Activated CD4-positive, CD25-positive, alpha-beta regulatory T cell (primary cell): ENCODE results near the gene PACSIN1.

Experiments
- DNase-seq, 4 experiments: peaks; one replicate each; lab custom pipeline; 2025; lab: John Stamatoyannopoulos, UW

Gene PACSIN1

DNA sequence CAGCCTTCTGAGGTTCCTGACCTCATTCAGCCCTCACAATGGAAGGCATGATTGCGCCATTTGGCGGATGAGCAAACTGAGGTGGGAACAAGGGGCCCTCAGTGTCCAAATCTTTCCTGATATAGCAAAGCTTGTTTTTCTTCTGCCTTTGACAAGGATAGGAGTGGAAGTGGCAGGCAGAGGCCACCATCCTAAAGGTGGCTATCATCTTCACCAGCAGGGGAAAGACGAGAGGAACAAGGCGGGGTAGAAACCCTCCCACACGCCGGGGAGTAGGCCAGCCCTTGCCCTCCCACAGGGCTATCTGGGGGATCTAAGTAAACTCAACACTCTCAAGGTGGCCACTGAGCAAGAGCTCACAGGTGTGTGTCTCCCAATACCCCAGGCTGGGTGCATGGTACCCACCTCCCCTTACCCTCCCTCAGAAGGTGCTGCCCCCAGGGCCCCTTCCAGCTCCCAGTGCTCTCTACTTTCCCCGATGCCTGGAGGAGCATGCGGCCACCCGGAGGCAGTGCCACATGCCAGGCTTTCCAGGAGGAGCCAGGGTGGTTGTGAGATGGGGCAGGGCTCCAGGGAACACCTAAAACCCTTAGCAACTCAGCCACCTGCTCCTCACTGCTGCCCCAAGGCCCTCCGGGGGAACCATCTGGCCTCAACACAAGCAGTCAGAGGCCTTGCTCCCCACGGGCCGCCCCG is 79.0 kb downstream of the PACSIN1 start:
- no peak for DNase-seq

GRCh38 chr6:34546551-34547321 is 80.9 kb downstream of the PACSIN1 start:
- no peak for DNase-seq

DNA sequence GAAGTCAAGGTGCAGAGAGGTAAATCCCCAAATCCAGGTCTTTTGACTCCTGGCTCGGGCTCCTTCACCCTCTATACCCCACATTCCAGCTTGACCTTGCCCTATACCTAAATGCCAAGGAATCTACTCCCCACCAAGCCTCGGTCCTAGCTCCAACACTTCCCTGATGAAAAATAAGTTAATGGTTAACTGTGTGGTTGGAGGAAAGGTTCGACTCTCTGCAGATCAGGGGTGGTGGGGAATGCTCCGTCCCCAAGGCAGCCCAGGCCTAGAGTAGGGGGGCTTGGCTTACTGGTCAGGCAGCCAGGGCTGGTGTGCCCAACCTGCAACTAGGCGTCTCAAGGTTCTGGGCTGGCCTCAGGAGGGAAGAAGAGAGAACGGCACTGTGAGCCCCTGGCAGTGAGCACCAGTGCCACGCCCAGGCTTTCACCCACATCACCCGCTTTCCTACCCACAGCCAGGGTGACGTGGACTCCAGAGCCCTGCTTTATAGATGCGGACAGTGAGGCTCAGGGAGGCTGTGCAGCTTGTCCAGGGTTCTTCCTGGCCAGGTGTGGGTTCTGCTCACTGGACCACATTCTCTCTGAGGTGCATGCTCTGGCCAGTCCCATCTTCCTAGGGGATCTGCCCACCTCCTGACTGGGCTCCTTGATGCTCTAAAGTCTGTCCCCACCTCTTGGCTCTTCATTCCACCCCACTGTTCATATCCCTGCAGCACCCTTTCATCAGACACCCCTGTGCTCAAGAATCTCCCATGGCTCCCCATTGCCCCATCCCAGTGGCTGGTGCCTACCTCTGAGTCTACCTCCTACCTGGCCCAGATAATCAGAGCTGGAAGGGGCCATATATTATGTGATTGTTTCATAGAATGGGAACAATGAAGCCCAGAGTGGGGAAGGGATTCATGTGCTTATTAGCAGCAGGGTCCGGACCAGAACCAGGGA is 82.1 kb downstream of the PACSIN1 start:
- no peak for DNase-seq

DNA sequence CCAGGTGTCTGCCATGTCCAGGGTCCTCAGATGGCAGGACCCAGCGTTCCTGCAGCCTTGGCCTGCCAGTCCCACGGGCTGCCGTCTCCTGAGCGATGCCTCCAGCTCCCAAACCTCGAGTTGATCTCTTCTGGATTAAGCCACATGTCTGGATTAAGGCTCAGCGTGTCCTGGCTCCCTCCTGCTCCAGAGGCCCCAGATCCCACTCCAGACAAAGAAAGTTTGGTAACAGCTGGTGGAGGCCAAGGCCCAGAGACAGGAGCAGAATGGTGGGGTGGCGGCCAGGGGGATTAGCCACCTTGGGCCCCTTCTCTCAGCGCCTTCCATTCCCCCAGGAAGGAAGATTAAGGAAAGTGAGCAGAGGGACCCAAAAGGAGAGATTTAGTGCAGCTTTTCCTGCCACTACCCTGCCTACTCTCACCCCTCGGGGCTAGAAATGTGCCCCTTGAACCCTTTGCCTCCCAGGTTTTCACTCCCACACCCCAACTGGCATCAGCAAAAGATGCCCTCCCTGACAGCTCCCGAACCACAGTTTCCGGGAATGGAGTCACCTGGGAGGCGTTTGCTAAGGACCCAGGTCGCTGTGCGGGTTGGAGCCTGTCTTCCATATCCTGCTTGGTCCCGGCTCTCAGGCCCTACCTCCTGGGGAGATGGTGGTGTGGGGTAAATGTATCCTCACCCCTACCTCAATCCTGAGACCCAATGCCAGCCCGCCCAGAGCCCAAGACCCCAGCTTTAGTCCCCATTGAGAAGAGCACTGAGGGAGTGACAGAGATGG is 83.3 kb downstream of the PACSIN1 start:
- DNase-seq = no peak

DNA sequence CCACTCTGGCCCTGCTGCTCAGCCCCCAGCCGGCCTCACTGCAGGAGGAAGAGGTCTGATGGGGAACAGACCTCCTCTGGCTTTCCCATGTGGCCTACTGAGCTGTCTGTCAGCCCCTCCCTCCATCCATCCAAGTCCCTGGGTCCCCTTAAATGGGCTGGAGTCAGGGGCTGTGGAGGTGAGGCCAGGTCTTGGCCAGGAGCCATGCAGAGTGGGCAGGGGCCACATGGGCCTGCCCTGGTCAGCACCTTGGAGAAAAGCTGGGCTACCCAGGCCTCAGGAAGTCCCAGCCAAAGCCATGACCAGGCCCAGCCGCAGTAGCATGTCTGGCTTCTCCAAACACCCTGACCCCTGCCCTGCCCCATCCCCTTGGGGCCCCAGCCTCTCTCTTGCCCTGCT is 83.9 kb downstream of the PACSIN1 start:
- no peak for DNase-seq

GRCh38 chr6:34551720-34552119 is 85.8 kb downstream of the PACSIN1 start:
- DNase-seq = no peak

- DNase-seq = no peak
Measured at GRCh38 chr6:34552620-34553019, 86.7 kb downstream of the PACSIN1 start.

DNA sequence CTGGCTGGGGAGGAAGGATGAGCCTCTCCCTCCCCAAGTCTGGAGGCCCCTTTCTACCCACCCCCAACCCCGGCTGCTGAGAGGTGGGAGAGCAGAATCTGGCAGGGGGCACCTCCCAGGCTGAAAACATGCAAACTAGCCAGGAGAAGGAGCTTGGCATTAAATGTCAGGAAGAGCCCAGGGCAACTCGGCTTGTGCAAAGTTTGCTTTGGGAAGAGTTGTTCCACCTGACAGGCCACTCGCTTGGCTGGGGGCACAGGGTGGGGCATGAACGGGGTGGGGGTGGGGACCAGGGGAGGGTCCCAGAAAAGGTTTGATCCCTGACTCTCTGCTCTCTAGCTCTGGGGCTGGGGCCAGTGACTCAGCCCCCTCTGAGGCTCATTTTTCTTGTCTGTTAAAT is 87.3 kb downstream of the PACSIN1 start:
- no peak for DNase-seq

- DNase-seq = no peak
Measured at GRCh38 chr6:34553750-34554149, 87.9 kb downstream of the PACSIN1 start.

GRCh38 chr6:34554291-34555006 is 88.6 kb downstream of the PACSIN1 start:
- no peak for DNase-seq

GRCh38 chr6:34555007-34555322 is 89.1 kb downstream of the PACSIN1 start:
- DNase-seq = no peak

DNA sequence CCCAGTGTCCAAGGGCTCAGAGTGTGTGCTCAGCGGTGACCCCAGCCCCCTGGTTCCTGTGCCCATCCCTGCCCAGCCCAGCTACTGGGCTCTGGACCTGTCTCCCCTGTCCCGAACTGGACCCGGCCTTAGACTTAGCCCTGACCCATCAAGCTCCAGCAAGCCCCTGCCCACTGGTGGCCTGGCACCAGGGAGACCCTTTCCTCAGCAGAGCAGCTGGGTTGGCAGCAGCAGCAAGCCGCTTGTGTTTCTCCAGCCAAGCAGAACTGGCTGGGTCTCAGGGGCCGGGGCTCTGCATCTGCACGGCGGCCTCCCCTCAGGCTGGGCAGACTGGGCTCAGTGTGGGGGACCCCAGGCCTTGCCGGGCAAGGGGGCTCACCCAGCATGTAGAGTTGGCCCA is 89.5 kb downstream of the PACSIN1 start:
- no peak for DNase-seq

GRCh38 chr6:34556031-34556471 is 90.2 kb downstream of the PACSIN1 start, which contains the start of gene SPDEF:
TSS of gene SPDEF (minus strand) at chr6:34556329. CDS start at chr6:34544455, 11,874 bp downstream.
- DNase-seq = no peak

- DNase-seq = no peak
Measured at GRCh38 chr6:34556493-34556892, 90.6 kb downstream of the PACSIN1 start.

DNA sequence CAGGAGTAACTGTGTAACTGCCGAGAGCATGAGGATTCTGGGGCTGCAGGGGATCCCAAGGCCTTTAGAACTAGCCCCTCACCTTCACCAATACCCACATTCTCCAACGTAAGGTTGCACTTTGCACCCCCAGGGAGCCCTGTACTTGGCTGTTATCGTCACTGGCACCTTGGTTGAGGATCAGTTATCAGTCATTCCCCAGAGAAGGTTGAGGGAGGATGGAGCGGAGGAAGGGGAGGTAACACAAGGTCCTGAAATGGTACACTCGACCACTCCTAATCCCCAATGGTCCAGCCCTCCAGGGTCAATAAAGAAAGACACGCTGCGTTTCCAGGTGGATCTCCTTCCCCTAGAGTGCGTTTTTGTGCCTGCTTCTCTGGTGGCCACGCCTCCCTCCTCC is 91.4 kb downstream of the PACSIN1 start:
- no peak for DNase-seq

- DNase-seq = no peak
Measured at GRCh38 chr6:34558172-34558714, 92.4 kb downstream of the PACSIN1 start.

GRCh38 chr6:34559651-34560365 is 93.9 kb downstream of the PACSIN1 start:
- DNase-seq = no peak

DNA sequence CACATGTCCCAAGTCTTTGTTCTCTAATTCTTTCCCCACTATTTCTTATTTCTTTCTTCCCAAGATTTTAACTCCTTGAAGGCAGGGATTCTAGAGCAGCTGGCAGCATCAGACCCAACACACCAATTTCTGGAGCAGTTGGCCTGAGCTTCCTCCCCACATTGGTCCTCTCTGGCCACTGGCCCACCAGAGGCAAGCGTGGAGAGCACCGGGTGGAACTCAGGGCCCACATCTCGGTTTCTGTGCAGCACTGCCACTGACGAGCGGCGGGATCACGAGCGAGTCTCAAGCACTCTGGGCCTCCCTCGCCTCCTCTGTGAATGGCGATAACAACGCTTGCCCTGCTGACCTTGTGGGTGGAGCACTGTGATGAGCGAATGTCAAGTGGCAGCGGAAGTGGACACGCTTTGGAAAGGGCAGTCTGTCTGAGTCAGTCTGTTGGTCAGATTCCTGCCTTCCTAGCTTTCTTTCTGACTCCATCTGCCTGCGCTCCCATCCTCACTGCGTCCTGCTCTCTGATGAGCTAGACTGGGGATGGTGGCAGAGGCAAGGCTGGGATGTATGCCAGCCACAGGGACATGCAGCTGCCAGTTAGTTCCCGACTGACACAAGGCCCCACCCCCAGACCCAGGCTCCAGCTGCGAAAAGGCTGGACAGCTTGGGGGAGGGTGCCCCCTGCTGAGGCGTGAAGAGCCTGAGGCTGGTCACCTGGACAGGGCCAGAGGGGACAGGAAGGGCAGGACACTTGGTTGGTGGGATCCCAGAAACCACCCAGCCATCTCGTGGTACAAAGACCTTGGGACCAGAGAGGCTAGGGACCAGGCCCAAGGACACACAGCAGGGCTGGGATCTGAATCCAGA is 94.7 kb downstream of the PACSIN1 start:
- DNase-seq = no peak

GRCh38 chr6:34561227-34561530 is 95.3 kb downstream of the PACSIN1 start:
- DNase-seq = no peak
